H9 (cell line): ENCODE results near the gene VENTX. TPM values are rescaled to one million over a fixed set of nuclear protein-coding genes. Genes with fewer than 3 reads are reported as not detected.

Experiments
- DNase-seq: peaks from one replicate; pipeline ENCODE4 v3.0.0-alpha.2; 2017
- H2AFZ ChIP-seq: one replicate; pipeline ENCODE4 v1.6.1; 2013; ENCODE audit warnings: mild to moderate bottlenecking, low read length, control low read depth, moderate library complexity
- H2AK5ac ChIP-seq: 2 replicates; pipeline ENCODE4 v1.6.1; 2013; ENCODE audit warnings: low read length, control low read depth, mixed read lengths; ENCODE audit not compliant: insufficient read length
- H2BK120ac ChIP-seq: one replicate; pipeline ENCODE4 v1.6.1; 2013; ENCODE audit warnings: low read depth, mild to moderate bottlenecking, low read length, control low read depth, inconsistent platforms; ENCODE audit not compliant: poor library complexity, severe bottlenecking
- H2BK12ac ChIP-seq: 2 replicates; pipeline ENCODE4 v1.6.1; 2013; ENCODE audit warnings: low read length, control low read depth, mixed read lengths, low read depth; ENCODE audit not compliant: insufficient read length
- H2BK15ac ChIP-seq: 2 replicates; pipeline ENCODE4 v1.6.1; 2013; ENCODE audit warnings: low read depth, low read length, control low read depth
- H2BK20ac ChIP-seq: one replicate; pipeline ENCODE4 v1.6.1; 2013; ENCODE audit warnings: low read depth, mild to moderate bottlenecking, low read length, control low read depth, inconsistent platforms; ENCODE audit not compliant: poor library complexity, severe bottlenecking
- H2BK5ac ChIP-seq: 2 replicates; pipeline ENCODE4 v1.6.1; 2013; ENCODE audit warnings: low read length, control low read depth, mixed read lengths; ENCODE audit not compliant: insufficient read length
- H3K14ac ChIP-seq: 2 replicates; pipeline ENCODE4 v1.6.1; 2013; ENCODE audit warnings: low read length, control low read depth; ENCODE audit not compliant: insufficient read depth
- H3K18ac ChIP-seq: 2 replicates; pipeline ENCODE4 v1.6.1; 2013; ENCODE audit warnings: low read depth, mild to moderate bottlenecking, mixed read lengths, low read length, control low read depth; ENCODE audit not compliant: insufficient read length
- H3K23ac ChIP-seq: 2 replicates; pipeline ENCODE4 v1.6.1; 2013; ENCODE audit warnings: low read length, control low read depth, mixed read lengths, low read depth; ENCODE audit not compliant: insufficient read length
- H3K23me2 ChIP-seq: 2 replicates; pipeline ENCODE4 v1.6.1; 2013; ENCODE audit warnings: low read depth, mild to moderate bottlenecking, mixed read lengths, low read length, control low read depth; ENCODE audit not compliant: insufficient read length, poor library complexity, severe bottlenecking
- H3K27ac ChIP-seq: 2 replicates; pipeline ENCODE4 v1.5.1; 2013; ENCODE audit warnings: low read length, control low read depth, mixed read lengths, low read depth; ENCODE audit not compliant: insufficient read length
- H3K27me3 ChIP-seq: 2 replicates; pipeline ENCODE4 v1.6.1; 2013; ENCODE audit warnings: low read length, control low read depth, inconsistent platforms; ENCODE audit not compliant: insufficient read depth
- H3K4ac ChIP-seq: 2 replicates; pipeline ENCODE4 v1.6.1; 2013; ENCODE audit warnings: low read depth, mild to moderate bottlenecking, control low read depth, inconsistent platforms, low read length, moderate library complexity
- H3K4me1 ChIP-seq: 2 replicates; pipeline ENCODE4 v1.6.1; 2013; ENCODE audit warnings: low read length, control low read depth, inconsistent platforms; ENCODE audit not compliant: insufficient read depth
- H3K4me2 ChIP-seq: 2 replicates; pipeline ENCODE4 v1.6.1; 2013; ENCODE audit warnings: low read length, control low read depth, mixed read lengths; ENCODE audit not compliant: insufficient read length, insufficient read depth
- H3K56ac ChIP-seq: 2 replicates; pipeline ENCODE4 v1.6.1; 2013; ENCODE audit warnings: low read depth, mild to moderate bottlenecking, mixed read lengths, low read length, control low read depth; ENCODE audit not compliant: insufficient read length
- H3K79me1 ChIP-seq: 2 replicates; pipeline ENCODE4 v1.6.1; 2013; ENCODE audit warnings: low read depth, mild to moderate bottlenecking, moderate library complexity, low read length, control low read depth, inconsistent platforms; ENCODE audit not compliant: insufficient read depth, poor library complexity, severe bottlenecking
- H3K79me2 ChIP-seq: 2 replicates; pipeline ENCODE4 v1.6.1; 2013; ENCODE audit warnings: low read length, control low read depth, inconsistent platforms; ENCODE audit not compliant: insufficient read depth
- H3K9ac ChIP-seq: 2 replicates; pipeline ENCODE4 v1.6.1; 2013; ENCODE audit warnings: low read length, control low read depth, mixed read lengths; ENCODE audit not compliant: insufficient read length; ENCODE audit errors: extremely low read depth
- H3K9me3 ChIP-seq: one replicate; pipeline ENCODE4 v1.6.1; 2013; ENCODE audit warnings: low read depth, low read length, inconsistent platforms; ENCODE audit not compliant: control insufficient read depth
- H3T11ph ChIP-seq: one replicate; pipeline ENCODE4 v1.6.1; 2013; ENCODE audit warnings: mild to moderate bottlenecking, low read length, control low read depth, inconsistent platforms
- H4K20me1 ChIP-seq: one replicate; pipeline ENCODE4 v1.6.1; 2013; ENCODE audit not compliant: control insufficient read depth, insufficient read length, insufficient read depth
- H4K5ac ChIP-seq: 2 replicates; pipeline ENCODE4 v1.6.1; 2013; ENCODE audit warnings: low read depth, mild to moderate bottlenecking, mixed read lengths, low read length, control low read depth; ENCODE audit not compliant: insufficient read length
- H4K8ac ChIP-seq: replicated peaks from 2 replicates; pipeline ENCODE4 v1.6.1; 2013; ENCODE audit warnings: low read length, control low read depth, mixed read lengths, low read depth; ENCODE audit not compliant: insufficient read length
- H4K91ac ChIP-seq: 2 replicates; pipeline ENCODE4 v1.6.1; 2013; ENCODE audit warnings: low read depth, mild to moderate bottlenecking, moderate library complexity, mixed read lengths, low read length, control low read depth; ENCODE audit not compliant: insufficient read length
- H3K27ac Mint-ChIP-seq, 3 experiments: 2 replicates in 2 of 3; 3 replicates in 1 of 3; pipeline ENCODE4 v1.8.0; 2020 to 2021; ENCODE audit warnings: mixed read lengths in 3 of 3, mild to moderate bottlenecking in 1 of 3, moderate library complexity in 1 of 3
- H3K27me3 Mint-ChIP-seq: 2 replicates; pipeline ENCODE4 v1.8.0; 2021; ENCODE audit warnings: low read depth, mild to moderate bottlenecking, moderate library complexity, mixed read lengths
- H3K36me3 Mint-ChIP-seq, 3 experiments: 2 replicates in 2 of 3; 3 replicates in 1 of 3; pipeline ENCODE4 v1.8.0; 2020 to 2021; ENCODE audit warnings: low read depth in 3 of 3, mixed read lengths in 3 of 3; ENCODE audit not compliant: insufficient read depth in 1 of 3
- H3K4me1 Mint-ChIP-seq, 2 experiments: 2 replicates each; pipeline ENCODE4 v1.8.0; 2020; ENCODE audit warnings: mixed read lengths in 2 of 2
- H3K4me3 Mint-ChIP-seq, 2 experiments: 2 replicates in 1 of 2; 3 replicates in 1 of 2; pipeline ENCODE4 v1.8.0; 2020 to 2021; ENCODE audit warnings: mild to moderate bottlenecking in 2 of 2, mixed read lengths in 2 of 2, moderate library complexity in 1 of 2
- H3K9me3 Mint-ChIP-seq, 2 experiments: 2 replicates in 1 of 2; 3 replicates in 1 of 2; pipeline ENCODE4 v1.8.0; 2020; ENCODE audit warnings: mild to moderate bottlenecking in 2 of 2, mixed read lengths in 2 of 2, moderate library complexity in 1 of 2
- CTCF ChIP-seq: fragments of 200-600 bp; sonication (generic); conservative IDR thresholded peaks from 3 replicates; pipeline ENCODE4 v1.8.0; 2021; ENCODE audit warnings: antibody characterized with exemption, mild to moderate bottlenecking
- WGBS: extraction: QIAGEN DNeasy Blood & Tissue Kit; methylation state at CpG from one replicate; pipeline ENCODE4 v1.1.7; 2013; ENCODE audit warnings: missing lambda C conversion rate, low lambda C conversion rate, mixed read lengths; ENCODE audit not compliant: insufficient read length; ENCODE audit errors: extremely low coverage; 5-methylcytosine and 5-hydroxymethylcytosine counted together
- total RNA-seq: library from RNA; stranded (reverse); gene quantifications from 2 replicates; pipeline ENCODE4 v1.2.1, GENCODE V29; 2021

VENTX gene
- total RNA-seq, 1 experiment from 2014 or later = 10.9 TPM

- Histone ChIP-seq H3T11ph (no peak overlapping the region), H2AK5ac (no peak overlapping the region), H3K27ac (no peak overlapping the region), H3K56ac (no peak overlapping the region), H2BK20ac (no peak overlapping the region), H4K8ac (no peak overlapping the region), H2AFZ (no peak overlapping the region), H3K79me1 (no peaks in the 10 kb centered on the region), H3K23ac (no peak overlapping the region), H3K4ac (no peak overlapping the region), H3K4me2 (no peak overlapping the region), H3K9me3 (no peaks in the 10 kb centered on the region), H2BK5ac (no peak overlapping the region), H3K18ac (no peak overlapping the region), H3K4me1 (no peaks in the 10 kb centered on the region), H2BK120ac (no peak overlapping the region), H3K27me3 (no peaks in the 10 kb centered on the region; the same call in 1 of the 2 replicates), H3K14ac (no peak overlapping the region), H4K20me1 (no peaks in the 10 kb centered on the region), H2BK12ac (no peak overlapping the region), H3K9ac (no peak overlapping the region), H2BK15ac (no peak overlapping the region), H3K79me2 (no peaks in the 10 kb centered on the region), H4K5ac (no peak overlapping the region), H3K23me2 (peaks cover 7% of the 10 kb centered on the region), H4K91ac (no peak overlapping the region)
- H3K27ac Mint-ChIP-seq = no peak overlapping the region; a peak in 1 of 7 replicates
- no peak for DNase-seq
- no peak overlapping the region for H3K4me3 Mint-ChIP-seq
- H3K9me3 Mint-ChIP-seq = no peaks in the 10 kb centered on the region
- peaks cover 11% of the 10 kb centered on the region for H3K27me3 Mint-ChIP-seq
- peaks cover 3 to 7% of the 10 kb centered on the region in 2 experiments; a peak in 3 of 4 replicates for H3K4me1 Mint-ChIP-seq
- no peak for TF ChIP-seq CTCF
- peaks cover 6 to 22% (median 14%) of the 10 kb centered on the region in 3 experiments; a peak in 6 of 7 replicates for H3K36me3 Mint-ChIP-seq
- WGBS = no CpG with 5 or more reads among the region's 12 CpGs
Observed at GRCh38 chr10:133277993-133278576, 40.4 kb downstream of the VENTX start.
